Karpas-422 (cell line): ENCODE measurements around the gene PYCR2. TPM values are rescaled to one million over a fixed set of nuclear protein-coding genes. Genes with fewer than 3 reads are reported as not detected.
"Not testable (repeated sequence)": the region's sequence is repeated elsewhere in the genome, so short reads cannot be mapped to it uniquely, and the experiment has no call there.

ENCODE experiments used
- DNase-seq: peaks from one replicate; pipeline ENCODE4 v3.0.0-alpha.2; 2015
- H2AFZ ChIP-seq: fragments of 200-600 bp; sonication (generic); 2 replicates; pipeline ENCODE4 v1.6.1; 2014; ENCODE audit warnings: antibody characterized with exemption, low read length, mixed read lengths
- H3K27ac ChIP-seq: fragments of 200-600 bp; sonication (generic); 2 replicates; pipeline ENCODE4 v1.5.1; 2014; ENCODE audit warnings: mild to moderate bottlenecking, low read length, moderate library complexity
- H3K27me3 ChIP-seq: fragments of 200-600 bp; sonication (generic); 2 replicates; pipeline ENCODE4 v1.6.1; 2014; ENCODE audit warnings: low read length, mixed read lengths
- H3K36me3 ChIP-seq: fragments of 200-600 bp; sonication (generic); 2 replicates; pipeline ENCODE4 v1.6.1; 2014; ENCODE audit warnings: low read length, mixed read lengths; ENCODE audit not compliant: insufficient read depth
- H3K4me1 ChIP-seq: fragments of 200-600 bp; sonication (generic); 2 replicates; pipeline ENCODE4 v1.6.1; 2014; ENCODE audit warnings: mild to moderate bottlenecking, low read length, mixed read lengths
- H3K4me2 ChIP-seq: fragments of 200-600 bp; sonication (generic); 2 replicates; pipeline ENCODE4 v1.6.1; 2014; ENCODE audit warnings: low read length, low read depth, mild to moderate bottlenecking; ENCODE audit not compliant: poor library complexity, severe bottlenecking
- H3K4me3 ChIP-seq: fragments of 200-600 bp; sonication (generic); 2 replicates; pipeline ENCODE4 v1.5.1; 2014; ENCODE audit warnings: mild to moderate bottlenecking, antibody characterized with exemption, low read length, mixed read lengths
- H3K79me2 ChIP-seq: fragments of 200-600 bp; sonication (generic); 2 replicates; pipeline ENCODE4 v1.6.1; 2014; ENCODE audit warnings: mild to moderate bottlenecking, low read length, mixed read lengths
- H3K9ac ChIP-seq: fragments of 200-600 bp; sonication (generic); 2 replicates; pipeline ENCODE4 v1.6.0; 2014; ENCODE audit warnings: low read length
- H3K9me2 ChIP-seq: fragments of 200-600 bp; sonication (generic), shearing (Covaris generic); replicated peaks from 2 replicates; pipeline ENCODE4 v1.6.0; 2014; ENCODE audit warnings: mild to moderate bottlenecking, low read length, moderate library complexity; ENCODE audit not compliant: insufficient read depth
- H3K9me3 ChIP-seq: fragments of 300-700, 200-600 bp; sonication (generic); 2 replicates; pipeline ENCODE4 v1.6.1; 2014; ENCODE audit warnings: low read length, mixed read lengths
- H4K20me1 ChIP-seq: fragments of 200-600 bp; sonication (generic); 2 replicates; pipeline ENCODE4 v1.6.1; 2014; ENCODE audit warnings: mild to moderate bottlenecking, antibody characterized with exemption, low read length, low read depth; ENCODE audit not compliant: insufficient read depth
- total RNA-seq: library from RNA; depleted of rRNA; stranded (reverse); fragments of >200 nt; shearing (Covaris generic); gene quantifications from 2 replicates; pipeline ENCODE4 v1.2.3, GENCODE V29; 2014; ENCODE audit warnings: low replicate concordance

Gene PYCR2
- total RNA-seq, 1 experiment from 2014 or later: 57.0 TPM

DNA sequence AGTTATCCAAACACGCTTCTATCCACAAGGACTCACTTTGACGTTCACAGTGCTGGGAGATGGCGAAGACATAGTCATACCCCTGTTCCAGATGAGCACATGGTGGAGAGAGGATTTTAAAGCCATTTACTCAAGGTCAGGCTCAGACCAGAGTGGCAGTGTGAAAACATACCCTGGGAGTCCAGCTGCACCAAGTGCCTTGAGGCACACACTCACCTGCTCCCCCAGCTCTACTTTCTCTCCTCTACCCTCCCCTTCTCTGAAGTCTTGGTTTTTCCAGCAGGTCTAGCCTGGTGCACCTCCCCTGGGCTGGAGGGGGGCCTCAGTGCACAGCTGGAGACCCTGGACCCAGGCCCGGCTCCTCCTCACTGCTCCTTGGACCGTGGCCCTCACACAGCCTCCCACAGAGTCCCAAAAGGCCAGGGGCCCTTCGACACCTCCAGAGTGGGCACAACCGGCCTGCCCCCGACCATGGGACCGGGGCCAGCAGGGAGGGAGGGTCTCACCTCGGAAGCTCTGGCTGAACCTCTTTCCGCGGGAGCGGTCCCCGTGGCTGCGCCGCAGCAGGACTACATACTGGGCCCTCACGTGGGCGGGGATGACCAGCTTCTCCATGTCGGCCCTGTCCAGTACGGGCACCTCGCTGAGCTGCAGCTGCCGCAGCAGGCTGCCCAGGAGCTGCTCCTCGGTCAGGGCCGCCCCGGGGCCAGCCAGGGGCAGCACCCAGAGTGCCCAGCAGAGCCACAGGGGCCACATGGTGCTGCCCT, 16.5 kb upstream of the PYCR2 start:
- Histone ChIP-seq H3K9me2 (no peaks in the 10 kb centered on the region), H3K27me3 (no peaks in the 10 kb centered on the region), H3K36me3 (no peaks in the 10 kb centered on the region), H3K79me2 (no peaks in the 10 kb centered on the region), H3K9ac (no peak overlapping the region), H3K4me2 (no peak overlapping the region), H3K4me3 (no peak overlapping the region), H3K27ac (no peak overlapping the region), H4K20me1 (no peaks in the 10 kb centered on the region), H3K4me1 (peaks cover 15% of the 10 kb centered on the region), H3K9me3 (no peaks in the 10 kb centered on the region), H2AFZ (no peak overlapping the region)
- no peak for DNase-seq

DNA sequence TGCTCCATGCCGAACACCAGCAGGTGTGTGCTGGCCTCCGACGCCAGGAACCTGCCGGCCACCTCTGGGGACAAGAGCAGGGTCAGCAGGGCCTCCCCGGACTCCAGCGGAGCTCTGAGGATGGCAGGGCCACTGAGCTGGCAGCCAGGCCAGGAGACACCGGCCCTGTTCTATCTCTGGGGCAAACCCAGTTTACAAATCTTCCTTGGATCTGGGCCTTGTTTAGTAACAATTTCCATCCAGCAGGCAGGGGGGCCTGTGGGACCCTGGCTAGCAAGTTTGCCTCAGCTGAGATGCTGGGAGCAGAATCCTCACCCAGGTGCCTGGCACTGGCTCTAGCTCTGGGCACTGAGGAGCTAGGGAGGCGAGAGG, 15.9 kb upstream of the PYCR2 start:
- not testable (repeated sequence) for H3K9me3 ChIP-seq, DNase-seq, H3K9ac ChIP-seq, H4K20me1 ChIP-seq, H3K9me2 ChIP-seq, H3K4me3 ChIP-seq, H3K4me2 ChIP-seq, H3K79me2 ChIP-seq, H3K36me3 ChIP-seq, H2AFZ ChIP-seq, H3K27ac ChIP-seq, H3K27me3 ChIP-seq
- peaks cover 13% of the 10 kb centered on the region for H3K4me1 ChIP-seq

DNA sequence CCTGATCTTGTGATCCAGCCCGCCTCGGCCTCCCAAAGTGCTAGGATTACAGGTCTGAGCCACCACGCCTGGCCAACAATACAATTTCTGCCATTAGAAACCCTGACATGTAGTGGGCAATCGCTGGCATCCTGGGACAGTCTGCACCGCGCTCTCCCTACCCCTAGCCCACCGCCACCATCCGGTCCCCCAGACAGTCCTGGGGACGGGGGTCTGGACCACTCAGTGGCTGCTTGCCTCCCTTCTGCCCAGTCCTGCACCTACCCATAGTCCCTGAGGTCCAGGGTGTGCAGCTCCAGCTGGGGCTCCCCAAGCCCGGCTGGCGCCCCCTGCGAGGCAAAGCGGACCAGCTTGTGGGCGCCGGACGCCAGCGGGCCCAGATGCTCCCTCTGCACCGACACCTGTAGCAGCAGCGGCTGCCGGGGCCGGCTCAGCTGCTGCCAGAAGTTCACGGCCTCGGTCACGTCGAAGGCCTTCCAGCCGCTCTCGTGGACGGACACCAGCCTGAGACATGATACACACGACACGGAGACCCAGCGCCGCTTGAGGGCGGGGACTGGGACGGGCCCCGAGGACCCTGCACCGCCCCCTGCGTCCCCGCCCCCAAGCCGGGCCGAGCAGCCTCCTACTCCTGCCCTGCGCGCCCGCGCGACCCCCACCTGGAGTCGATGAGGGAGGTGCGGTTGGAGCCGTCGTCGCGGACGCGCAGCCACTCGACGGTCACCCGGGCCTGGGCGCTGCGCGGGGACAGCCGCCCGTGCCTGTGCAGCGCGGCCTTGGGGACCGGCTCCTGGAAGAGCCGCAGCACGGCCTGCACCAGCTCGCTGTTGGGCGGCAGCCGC, 15.3 kb upstream of the PYCR2 start:
- not testable (repeated sequence) for H3K4me2 ChIP-seq, H3K9ac ChIP-seq, H3K4me3 ChIP-seq, H3K36me3 ChIP-seq, H3K27ac ChIP-seq, H3K9me3 ChIP-seq, H2AFZ ChIP-seq, H3K79me2 ChIP-seq, H3K4me1 ChIP-seq, H3K27me3 ChIP-seq, H4K20me1 ChIP-seq, DNase-seq, H3K9me2 ChIP-seq

DNA sequence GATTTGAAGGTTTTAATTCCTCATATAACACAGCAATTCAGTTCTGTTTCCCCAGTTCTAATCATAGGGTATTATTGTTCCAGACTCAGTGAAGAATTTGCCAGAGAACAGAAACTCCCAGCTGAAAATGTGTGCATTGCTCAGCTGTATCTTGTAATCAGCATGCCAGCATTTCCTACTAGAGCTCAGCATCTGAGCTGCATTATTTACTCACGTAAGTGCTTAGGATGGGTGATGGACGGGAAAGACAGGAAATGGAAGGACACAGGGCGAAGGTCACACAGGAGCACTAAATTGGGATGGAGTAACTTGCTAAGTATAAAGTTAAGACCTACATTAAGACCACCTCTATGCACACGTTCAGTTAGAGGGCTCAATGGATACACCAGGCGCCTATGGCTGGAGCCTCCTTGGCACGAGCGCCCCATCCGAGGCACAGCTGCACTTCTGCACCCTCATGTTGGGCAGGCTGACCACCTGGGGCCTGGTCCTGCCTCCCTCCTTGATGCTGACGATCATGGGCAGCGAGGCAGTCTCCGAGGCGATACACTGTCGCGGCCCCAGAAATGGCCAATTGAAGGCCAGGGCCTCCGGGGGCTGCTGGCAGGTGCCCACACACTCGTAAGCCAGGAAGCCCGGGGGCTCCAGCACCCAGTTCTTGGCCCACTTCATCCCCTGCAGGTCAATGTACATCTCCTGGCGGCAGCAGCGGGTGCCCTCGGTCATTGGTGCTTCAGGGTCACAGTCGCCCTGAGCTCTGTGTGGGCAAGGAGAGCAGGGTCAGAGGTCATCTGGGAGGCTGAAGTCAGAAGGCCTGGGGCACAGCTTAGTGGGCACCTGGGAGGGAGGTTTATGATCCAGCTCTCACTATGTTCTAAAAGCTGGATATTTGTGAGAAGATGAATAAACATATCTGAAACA, 13.3 kb upstream of the PYCR2 start:
- H3K36me3 ChIP-seq: no peaks in the 10 kb centered on the region
- H4K20me1 ChIP-seq: no peaks in the 10 kb centered on the region
- no peaks in the 10 kb centered on the region for H3K9me2 ChIP-seq
- no peaks in the 10 kb centered on the region for H3K27me3 ChIP-seq
- no peak overlapping the region for H3K9ac ChIP-seq
- H2AFZ ChIP-seq: no peak overlapping the region
- no peak overlapping the region for H3K4me2 ChIP-seq
- no peaks in the 10 kb centered on the region for H3K79me2 ChIP-seq
- H3K4me3 ChIP-seq: no peak overlapping the region
- H3K27ac ChIP-seq: no peak overlapping the region
- peaks cover 7% of the 10 kb centered on the region for H3K4me1 ChIP-seq
- DNase-seq: no peak
- H3K9me3 ChIP-seq: no peaks in the 10 kb centered on the region

DNA sequence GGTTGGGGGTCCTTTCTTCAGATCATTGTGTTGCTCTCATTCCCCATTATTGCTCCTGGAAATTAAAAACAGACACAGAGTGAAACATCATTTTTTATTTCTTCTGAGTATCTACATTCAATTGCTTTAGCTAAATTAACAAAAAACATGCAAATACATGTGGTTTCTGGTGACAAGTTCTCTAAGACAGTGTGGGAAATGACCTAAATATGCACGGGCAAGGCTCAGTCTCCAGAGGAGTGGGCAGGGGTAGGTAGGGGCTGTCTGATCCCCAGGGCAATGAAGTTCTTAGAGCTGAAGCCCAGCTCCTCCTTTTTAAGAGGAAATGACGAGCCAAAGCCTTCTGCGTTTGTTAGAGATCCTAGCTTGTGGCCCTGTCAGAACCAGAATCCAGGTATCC, 12.5 kb upstream of the PYCR2 start:
- H3K4me2 ChIP-seq: no peak overlapping the region
- DNase-seq: no peak
- H3K9ac ChIP-seq: no peak overlapping the region
- H4K20me1 ChIP-seq: no peaks in the 10 kb centered on the region
- H2AFZ ChIP-seq: no peak overlapping the region
- H3K9me2 ChIP-seq: no peaks in the 10 kb centered on the region
- no peaks in the 10 kb centered on the region for H3K27me3 ChIP-seq
- no peak overlapping the region for H3K4me3 ChIP-seq
- H3K36me3 ChIP-seq: no peaks in the 10 kb centered on the region
- no peaks in the 10 kb centered on the region for H3K79me2 ChIP-seq
- no peaks in the 10 kb centered on the region for H3K9me3 ChIP-seq
- peaks cover 7% of the 10 kb centered on the region for H3K4me1 ChIP-seq
- no peak overlapping the region for H3K27ac ChIP-seq

DNA sequence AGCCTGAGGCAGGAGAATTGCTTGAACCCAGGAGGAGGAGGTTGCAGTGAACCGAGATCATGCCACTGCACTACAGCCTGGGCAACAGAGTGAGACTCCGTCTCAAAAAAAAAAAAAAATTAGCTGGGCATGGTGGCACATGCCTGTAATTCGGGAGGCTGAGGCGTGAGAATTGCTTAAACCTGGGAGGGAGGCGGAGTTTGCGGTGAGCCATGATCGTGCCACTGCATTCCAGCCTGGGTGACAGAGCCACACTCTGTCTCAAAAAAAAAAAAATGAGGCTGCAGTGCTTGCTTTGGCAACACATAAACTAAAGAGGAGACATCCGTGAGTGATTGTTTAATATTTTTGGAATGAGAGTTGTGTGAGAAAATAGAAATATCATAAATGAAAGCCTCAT, 12.0 kb upstream of the PYCR2 start:
- not testable (repeated sequence) for H2AFZ ChIP-seq

DNA sequence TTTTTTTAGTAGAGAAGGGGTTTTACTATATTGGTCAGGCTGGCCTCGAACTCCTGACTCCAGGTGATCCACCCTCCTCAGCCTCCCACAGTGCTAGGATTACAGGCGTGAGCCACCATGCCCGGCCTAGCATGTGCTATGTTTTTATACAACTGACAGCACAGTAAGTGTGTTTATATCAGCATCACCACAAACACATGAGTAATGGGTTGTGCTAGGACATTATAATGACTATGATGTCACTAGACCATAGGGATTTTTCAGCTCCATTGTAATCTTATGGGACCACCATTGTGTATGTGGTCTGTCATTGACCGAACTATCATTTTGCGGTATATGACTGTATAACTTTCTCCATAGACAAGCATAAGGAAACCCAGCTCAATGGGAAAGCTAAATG, 10.7 kb upstream of the PYCR2 start:
- Histone ChIP-seq H4K20me1 (no peaks in the 10 kb centered on the region), H3K9me3 (no peaks in the 10 kb centered on the region), H2AFZ (no peak overlapping the region), H3K4me1 (peaks cover 7% of the 10 kb centered on the region), H3K4me3 (no peak overlapping the region), H3K27ac (no peak overlapping the region), H3K4me2 (no peak overlapping the region), H3K79me2 (no peaks in the 10 kb centered on the region), H3K9me2 (no peaks in the 10 kb centered on the region), H3K36me3 (no peaks in the 10 kb centered on the region), H3K27me3 (no peaks in the 10 kb centered on the region), H3K9ac (no peak overlapping the region)
- no peak for DNase-seq

More for the DNA sequence above, 12.0 kb upstream of the PYCR2 start:
- H3K27me3 ChIP-seq, H3K36me3 ChIP-seq, H3K27ac ChIP-seq, H3K9ac ChIP-seq, H3K9me2 ChIP-seq, H3K4me2 ChIP-seq, DNase-seq, H4K20me1 ChIP-seq, H3K4me3 ChIP-seq, H3K4me1 ChIP-seq, H3K79me2 ChIP-seq, H3K9me3 ChIP-seq: not testable (repeated sequence)

DNA sequence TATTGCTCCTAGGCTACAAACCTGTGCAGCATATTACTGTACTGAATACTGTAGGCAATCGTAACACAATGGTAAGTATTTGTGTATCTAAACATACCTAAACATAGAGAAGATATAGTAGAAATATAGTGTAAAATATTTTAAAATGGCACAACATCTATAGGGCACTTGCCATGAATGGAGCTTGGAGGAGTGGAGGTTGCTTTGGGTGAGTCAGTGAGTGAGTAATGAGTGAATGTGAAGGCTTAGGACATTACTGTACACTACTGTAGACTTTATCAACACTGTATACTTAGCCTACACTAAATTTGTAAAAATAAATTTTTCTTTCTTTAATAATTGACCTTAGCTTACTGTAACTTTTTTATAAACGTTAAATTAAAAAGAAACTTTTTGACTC, 9.0 kb upstream of the PYCR2 start:
- peaks cover 7% of the 10 kb centered on the region for H3K4me1 ChIP-seq
- H4K20me1 ChIP-seq: no peaks in the 10 kb centered on the region
- no peaks in the 10 kb centered on the region for H3K9me2 ChIP-seq
- no peak for DNase-seq
- no peak overlapping the region for H3K27ac ChIP-seq
- H3K4me3 ChIP-seq: no peak overlapping the region
- no peaks in the 10 kb centered on the region for H3K9me3 ChIP-seq
- no peaks in the 10 kb centered on the region for H3K79me2 ChIP-seq
- no peaks in the 10 kb centered on the region for H3K36me3 ChIP-seq
- H2AFZ ChIP-seq: no peak overlapping the region
- no peak overlapping the region for H3K9ac ChIP-seq
- H3K27me3 ChIP-seq: no peaks in the 10 kb centered on the region
- no peak overlapping the region for H3K4me2 ChIP-seq
